K562 (cell line): ENCODE data around the gene DHX8. TPM values are rescaled to one million over a fixed set of nuclear protein-coding genes. Genes with fewer than 3 reads are reported as not detected.

Experiments
- ATAC-seq: fragments of 200-7000 bp; cut with Tn5 transposase; 3 replicates; pipeline ENCODE4 v1.9.1; 2020; ENCODE audit warnings: moderate library complexity
- BruUV-seq: library from RNA; stranded (reverse); fragments of 400-500 nt; replicated peaks from 2 replicates; lab custom pipeline; 2021; lab: Mats Ljungman, UMichigan
- CTCF ChIA-PET: fragments of 300-600 bp; formaldehyde crosslinking; extraction: SDS; loops from one replicate; lab custom pipeline; 2021; ENCODE audit warnings: low intra/inter-chr PET ratio; lab: Yijun Ruan, JAX
- POLR2A ChIA-PET: fragments of 300-600, 350-650 bp; sonication (Branson Sonifier 250); formaldehyde crosslinking; extraction: SDS; loops from one replicate; lab custom pipeline; 2021; ENCODE audit warnings: antibody characterized with exemption, inconsistent platforms; lab: Yijun Ruan, JAX
- DNase-seq, 4 experiments: peaks; one replicate each; pipeline versions ENCODE4 v3.0.0 to v3.0.0-alpha.2; 2011 to 2018; ENCODE audit warnings: low spot score in 3 of 4, mixed read lengths in 3 of 4; ENCODE audit errors: extremely low read depth in 1 of 4
- FAIRE-seq: peaks from 2 replicates; lab custom pipeline; 2011; peaks lifted over from hg19 to GRCh38; lab: Jason Lieb, UNC
- H2AFZ ChIP-seq: 2 replicates; pipeline ENCODE4 v1.6.0; 2011; ENCODE audit warnings: low read depth, low read length, control low read depth, inconsistent platforms
- H3K27ac ChIP-seq: fragments of 200-600 bp; 3 replicates; pipeline ENCODE4 v1.8.0; 2011; ENCODE audit warnings: low read depth, mild to moderate bottlenecking, control low read depth, inconsistent platforms, low read length, moderate library complexity, mixed read lengths; ENCODE audit errors: extremely low read depth
- H3K27me3 ChIP-seq, 2 experiments: fragments of 300-600 bp in 1 of 2; 2 replicates in 1 of 2; 3 replicates in 1 of 2; pipeline versions ENCODE4 v1.6.0 to v1.8.0; 2011; ENCODE audit warnings: inconsistent platforms in 2 of 2, low read length in 2 of 2, mild to moderate bottlenecking in 1 of 2, mixed read lengths in 1 of 2, moderate library complexity in 1 of 2; ENCODE audit not compliant: control insufficient read depth in 2 of 2, insufficient read depth in 2 of 2
- H3K36me3 ChIP-seq: fragments of 300-600 bp; 3 replicates; pipeline ENCODE4 v1.8.0; 2011; ENCODE audit warnings: mild to moderate bottlenecking, low read length, inconsistent platforms; ENCODE audit not compliant: control insufficient read depth, insufficient read depth
- H3K4me1 ChIP-seq, 2 experiments: fragments of 200-600 bp in 1 of 2; replicated peaks in 1 of 2; 2 replicates in 1 of 2; 3 replicates in 1 of 2; pipeline versions ENCODE4 v1.5.1 to v1.8.0; 2011; ENCODE audit warnings: inconsistent platforms in 2 of 2, low read length in 2 of 2, mild to moderate bottlenecking in 1 of 2, mixed read lengths in 1 of 2, moderate library complexity in 1 of 2; ENCODE audit not compliant: control insufficient read depth in 2 of 2, insufficient read depth in 2 of 2
- H3K4me2 ChIP-seq: 2 replicates; pipeline ENCODE4 v1.6.1; 2011; ENCODE audit warnings: low read length, control low read depth, inconsistent platforms, mixed read lengths; ENCODE audit not compliant: insufficient read depth
- H3K4me3 ChIP-seq: fragments of 200-600 bp; sonication (generic), shearing (Covaris generic); 2 replicates; pipeline ENCODE4 v1.5.1; 2016; ENCODE audit warnings: control low read depth, inconsistent platforms
- H3K79me2 ChIP-seq: fragments of 200-600 bp; 3 replicates; pipeline ENCODE4 v1.8.0; 2011; ENCODE audit warnings: low read length, inconsistent platforms; ENCODE audit not compliant: control insufficient read depth, insufficient read depth
- H3K9ac ChIP-seq, 2 experiments: 2 replicates each; pipeline versions ENCODE4 v1.6.0 to v1.6.1; 2011; ENCODE audit warnings: low read depth in 2 of 2, low read length in 2 of 2, control low read depth in 1 of 2, inconsistent platforms in 1 of 2, mild to moderate bottlenecking in 1 of 2, mixed read lengths in 1 of 2; ENCODE audit not compliant: insufficient read depth in 1 of 2
- H3K9me1 ChIP-seq: one replicate; pipeline ENCODE4 v1.6.0; 2011; ENCODE audit warnings: inconsistent platforms, mild to moderate bottlenecking, low read length, moderate library complexity; ENCODE audit not compliant: control insufficient read depth, insufficient read depth
- H3K9me3 ChIP-seq: replicated peaks from 2 replicates; pipeline ENCODE4 v1.5.1; 2011; ENCODE audit warnings: low read depth, low read length, inconsistent platforms; ENCODE audit not compliant: control insufficient read depth, insufficient read depth
- H4K20me1 ChIP-seq: replicated peaks from 2 replicates; pipeline ENCODE4 v1.6.1; 2011; ENCODE audit warnings: low read length, inconsistent platforms, mixed read lengths; ENCODE audit not compliant: control insufficient read depth, insufficient read depth
- AFF4 ChIP-seq: sonication (generic); formaldehyde crosslinking; IDR thresholded peaks from 2 replicates; pipeline ENCODE4 v1.8.0; 2023; ENCODE audit warnings: mild to moderate bottlenecking, missing genetic modification reagents
- NFIC ChIP-seq: fragments of 450-650 bp; IDR thresholded peaks from 2 replicates; pipeline ENCODE4 v1.6.1; 2017; ENCODE audit warnings: mild to moderate bottlenecking, inconsistent platforms
- WGBS: fragments of 100-300 bp; shearing (Covaris generic); methylation state at CpG from one replicate; pipeline ENCODE4 v1.1.6; 2016; ENCODE audit warnings: low coverage, mixed read lengths; ENCODE audit not compliant: insufficient coverage; ENCODE audit errors: missing lambda C conversion rate; 5-methylcytosine and 5-hydroxymethylcytosine counted together
- in situ Hi-C: fragments of 300-500 bp; cut with MboI; formaldehyde crosslinking; loops from 4 replicates; pipeline ENCODE4 v1.15.0; 2018; ENCODE audit warnings: inconsistent platforms, mixed read lengths
- intact Hi-C: fragments of 100-400 bp; cut with micrococcal nuclease; formaldehyde crosslinking; loops from 2 replicates; pipeline ENCODE4 v1.14.2; 2022
- polyA plus RNA-seq, 8 experiments: library from polyadenylated mRNA; depleted of rRNA in 4 of 8; stranded (reverse) in 5 of 8; unstranded in 3 of 8; fragments of >200 nt; fragmentation: Nextera tagmentation in 2 of 8; fragmentation: Illumina TruSeq in 1 of 8; extraction: Ambion mirVana in 2 of 8; extraction: Trizol in 1 of 8; gene quantifications; 2 replicates each; pipeline versions ENCODE4 v1.2.1 to v1.2.3, GENCODE V29; 2011 to 2014; ENCODE audit warnings: inconsistent platforms in 1 of 8, missing spikeins in 1 of 8
- total RNA-seq, 7 experiments: library from RNA; depleted of rRNA in 6 of 7; stranded (reverse); fragments of >200 nt in 6 of 7; fragmentation: Illumina TruSeq in 2 of 7; extraction: Trizol in 2 of 7; gene quantifications; 2 replicates each; pipeline versions ENCODE4 v1.2.1 to v1.2.3, GENCODE V29; 2011 to 2021; ENCODE audit warnings: low replicate concordance in 1 of 7

Gene DHX8
- total and polyA plus RNA-seq, 9 of the 15 experiments (the other 6 are each of a cell fraction or from before 2014, with no cell fraction given), result 16.7 to 42.5 (median 25.6) TPM

DNA sequence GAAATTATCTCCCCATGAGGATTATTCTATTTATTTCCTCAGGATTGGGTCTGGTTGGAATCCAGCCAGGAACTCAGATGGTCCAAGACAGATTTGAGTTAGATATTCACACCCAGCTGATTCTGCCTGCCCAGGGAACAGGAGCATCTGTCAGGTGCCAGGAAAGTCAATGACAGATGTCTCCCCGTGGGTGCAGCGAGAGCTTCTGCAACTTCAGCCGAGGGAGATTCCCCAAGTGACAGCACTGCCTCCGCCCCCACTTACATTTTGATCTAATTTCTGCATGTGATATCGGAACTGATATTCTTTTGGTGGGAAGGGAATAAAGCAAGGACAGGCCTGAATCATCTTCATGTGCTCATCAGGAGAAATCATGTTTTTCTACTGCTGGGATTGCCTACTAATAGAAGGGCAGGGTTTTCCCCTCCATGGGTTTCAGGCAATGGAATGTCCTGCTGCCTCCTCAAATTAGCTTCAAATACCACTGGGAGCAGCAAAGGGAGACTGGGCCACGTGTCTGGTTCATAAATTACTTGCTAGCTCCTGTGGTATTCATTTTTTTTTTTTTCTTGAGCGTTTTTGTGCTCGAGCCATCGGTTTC lies 15.7 kb upstream of the DHX8 start:
- Histone ChIP-seq H3K36me3 (no peaks in the 10 kb centered on the region), H3K9ac (no peak overlapping the region), H3K79me2 (no peaks in the 10 kb centered on the region), H3K4me3 (no peak overlapping the region), H3K27ac (no peak overlapping the region), H3K4me1 (no peaks in the 10 kb centered on the region), H3K9me3 (no peaks in the 10 kb centered on the region), H2AFZ (no peak overlapping the region), H4K20me1 (no peaks in the 10 kb centered on the region), H3K4me2 (no peak overlapping the region), H3K9me1 (no peaks in the 10 kb centered on the region), H3K27me3 (peaks cover 21 to 23% of the 10 kb centered on the region in 2 experiments; a peak in 4 of 5 replicates)
- intact Hi-C loops (no loop called here), in situ Hi-C loops (no loop called here)
- ATAC-seq (no peak), DNase-seq (no peak), FAIRE-seq (no peak)
- BruUV-seq, result no TSS peak
- under 1% methylated on average over 9 of the region's 9 CpGs for WGBS
- ChIA-PET CTCF (no interaction called here), POLR2A (interaction anchor here (0.6 to 1.1 kb wide), 3 partner anchors 10 to 100 kb away, joined by 3 to 6 read pairs (median 4); no protein-coding TSS in a partner anchor)
- 0 out of 2 replicates have a peak, but pooled peaks have one; percentile 11 for TF ChIP-seq NFIC
- no peak for TF ChIP-seq AFF4 (CRISPR knock-in tag)
